HG03354 (cell line): ENCODE measurements around the gene ZNF224.
"Not testable (repeated sequence)": the region's sequence is repeated elsewhere in the genome, so short reads cannot be mapped to it uniquely, and the experiment has no call there.

Experiments
- ATAC-seq: cut with Tn5 transposase; IDR thresholded peaks from one replicate; pipeline ENCODE4 v1.9.1; 2021; ENCODE audit warnings: mild to moderate bottlenecking; ENCODE audit not compliant: unreplicated experiment, poor library complexity, severe bottlenecking

Gene ZNF224

DNA sequence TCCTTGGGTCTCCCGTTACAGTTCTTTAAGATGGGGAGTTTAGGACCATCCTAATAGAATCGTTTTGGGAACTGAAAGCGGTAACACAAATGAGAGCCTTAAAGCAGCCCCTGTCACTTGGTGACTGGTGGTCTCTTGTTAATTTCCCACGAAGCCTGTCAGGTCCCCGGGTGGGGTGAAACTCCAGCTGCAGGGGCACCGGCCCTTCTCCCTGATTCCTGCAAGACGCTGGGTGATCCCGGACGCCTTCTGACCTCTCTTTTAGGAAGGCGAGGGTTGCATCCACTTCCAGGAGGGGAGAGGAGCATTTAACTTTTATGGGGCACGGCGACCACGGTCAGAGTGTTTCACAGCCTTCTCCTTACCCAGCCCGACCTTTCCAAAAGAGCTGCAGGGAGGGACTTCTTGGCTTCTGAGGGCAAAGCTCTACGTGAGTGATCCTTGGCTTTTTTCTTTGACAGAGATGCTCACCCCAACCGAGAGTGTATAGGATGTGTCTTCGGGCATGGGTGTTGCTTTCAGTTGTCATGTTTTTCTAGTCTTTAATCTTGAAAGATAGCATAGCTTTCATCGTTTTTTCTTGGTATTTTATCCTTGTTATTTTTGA is 19.7 kb downstream of the ZNF224 start:
- ATAC-seq = peak; percentile 24

DNA sequence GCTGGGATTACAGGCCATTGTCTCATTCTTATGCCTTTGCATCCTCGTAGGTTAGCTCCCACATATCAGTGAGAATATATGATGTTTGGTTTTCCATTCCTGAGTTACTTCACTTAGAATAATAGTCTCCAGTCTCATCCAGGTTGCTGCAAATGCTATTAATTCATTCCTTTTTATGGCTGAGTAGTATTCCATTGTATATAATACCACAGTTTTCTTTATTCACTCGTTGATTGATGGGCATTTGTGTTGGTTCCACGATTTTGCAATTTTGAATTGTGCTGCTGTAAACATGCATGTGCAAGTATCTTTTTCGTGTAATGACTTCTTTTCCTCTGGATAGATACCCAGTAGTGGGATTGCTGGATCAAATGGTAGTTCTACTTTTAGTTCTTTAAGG is 27.0 kb downstream of the ZNF224 start:
- not testable (repeated sequence) for ATAC-seq

DNA sequence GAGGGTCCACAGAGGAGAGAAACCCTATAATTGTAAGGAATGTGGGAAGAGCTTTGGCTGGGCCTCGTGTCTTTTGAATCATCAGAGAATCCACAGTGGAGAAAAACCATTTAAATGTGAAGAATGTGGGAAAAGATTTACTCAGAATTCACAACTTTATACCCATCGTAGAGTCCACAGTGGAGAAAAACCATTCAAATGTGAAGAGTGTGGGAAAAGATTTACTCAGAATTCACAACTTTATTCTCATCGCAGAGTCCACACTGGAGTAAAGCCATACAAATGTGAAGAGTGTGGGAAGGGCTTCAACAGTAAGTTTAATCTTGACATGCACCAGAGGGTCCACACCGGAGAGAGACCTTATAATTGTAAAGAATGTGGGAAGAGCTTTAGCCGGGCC is 37.8 kb downstream of the ZNF224 start:
- no peak for ATAC-seq

DNA sequence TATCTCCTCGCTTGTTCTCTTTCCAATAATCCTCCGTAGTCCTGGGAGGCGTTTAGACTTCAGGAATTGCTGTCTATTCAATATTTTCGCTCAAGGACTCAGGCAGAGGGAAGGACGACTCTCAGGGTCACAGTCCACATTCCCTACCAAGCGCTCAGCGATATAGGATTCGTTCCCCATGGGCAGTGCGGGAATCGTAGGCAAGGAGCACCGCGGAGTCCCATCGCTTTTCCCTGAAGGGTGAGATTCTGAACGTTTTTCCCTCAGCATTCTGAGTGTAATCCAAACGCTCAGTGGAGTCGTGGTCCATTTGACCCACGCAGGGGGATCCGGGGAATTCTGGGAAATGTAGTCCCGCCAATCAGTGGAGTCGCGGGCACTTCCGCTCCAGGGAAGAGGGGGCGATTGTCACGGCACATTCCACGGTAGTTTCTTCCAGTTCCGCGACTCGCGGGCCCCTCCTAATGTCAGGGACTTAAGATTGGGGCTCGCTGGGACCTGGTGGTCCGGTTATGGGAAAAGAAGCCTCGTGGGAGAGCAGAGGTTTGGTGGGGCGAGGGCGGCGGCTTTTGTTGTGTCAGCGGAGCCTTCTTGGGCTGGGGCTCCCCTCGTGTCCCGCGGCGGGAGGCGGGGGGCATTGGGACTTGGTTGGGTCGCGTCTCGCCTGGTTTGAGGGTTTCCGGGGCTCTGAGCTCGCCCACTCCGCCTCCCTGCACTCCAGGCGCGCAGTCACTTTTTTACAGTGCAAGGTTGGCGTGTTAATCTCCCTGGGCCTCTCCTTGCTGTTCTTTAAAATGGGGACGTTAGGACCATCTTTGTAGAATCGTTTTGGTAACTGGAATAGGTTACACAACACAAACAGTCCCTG is 47.3 kb downstream of the ZNF224 start, which contains the start of gene ZNF234:
ZNF234 (plus strand) TSS at position 364 of the 868 bp plus-strand sequence. CDS start 3,079 bp downstream, outside the sequence.
- ATAC-seq = peak; percentile 82

DNA sequence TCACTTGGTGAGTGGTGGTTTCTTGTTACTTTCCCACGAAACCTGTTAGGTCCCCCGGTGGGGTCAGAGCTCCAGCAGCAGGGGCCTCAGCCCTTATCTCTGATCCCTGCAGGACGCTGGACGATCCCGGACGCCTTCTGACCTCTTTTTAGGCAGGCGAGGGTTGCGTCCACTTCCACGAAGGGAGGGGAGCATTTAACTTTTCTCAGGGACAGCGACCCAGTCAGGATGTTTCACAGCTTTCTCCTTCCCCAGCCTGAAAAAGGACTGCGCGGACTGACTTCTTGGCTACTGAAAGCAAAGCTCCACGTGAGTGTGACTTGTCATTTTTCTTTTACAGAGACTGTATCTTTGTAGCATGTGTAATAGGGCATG is 47.9 kb downstream of the ZNF224 start:
- peak; percentile 18 for ATAC-seq

DNA sequence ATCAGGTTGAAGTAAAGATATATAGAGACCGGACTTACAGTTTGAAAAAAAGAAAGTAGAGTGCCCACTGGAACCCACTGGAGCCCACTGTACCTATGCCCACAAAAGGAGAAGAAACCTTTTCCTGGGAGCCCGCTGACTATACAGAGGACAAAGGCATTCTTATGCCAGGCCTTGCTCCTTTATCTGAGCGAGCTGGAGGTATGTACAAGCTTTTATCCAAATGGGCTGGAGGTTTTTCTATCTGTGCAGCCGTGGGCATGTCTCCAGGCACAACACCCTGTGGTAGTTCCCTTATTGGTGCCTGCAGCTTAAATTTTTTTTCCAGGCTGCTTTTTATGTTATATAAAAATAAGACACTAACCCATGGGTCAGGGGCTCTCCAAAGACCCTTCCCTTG is 55.6 kb downstream of the ZNF224 start:
- ATAC-seq = no peak

DNA sequence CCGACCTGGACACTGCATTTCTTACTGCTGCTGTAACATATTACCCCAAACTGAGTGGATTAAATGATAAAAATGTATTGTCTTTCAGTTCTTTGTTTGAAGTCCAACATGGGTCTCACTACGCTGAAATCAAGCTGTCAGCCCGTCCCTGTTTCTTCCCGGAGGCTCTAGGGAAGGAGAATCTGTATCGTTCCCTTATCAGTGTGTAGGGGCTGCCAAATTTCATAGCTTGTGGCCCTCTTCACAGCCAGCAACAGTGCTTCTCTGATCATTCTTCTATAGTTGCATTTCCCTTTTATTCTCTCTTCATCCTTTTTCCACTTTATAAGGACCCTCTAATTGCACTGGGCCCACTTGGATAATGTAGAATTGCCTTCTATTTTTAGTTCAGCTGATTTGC is 57.3 kb downstream of the ZNF224 start:
- no peak for ATAC-seq

DNA sequence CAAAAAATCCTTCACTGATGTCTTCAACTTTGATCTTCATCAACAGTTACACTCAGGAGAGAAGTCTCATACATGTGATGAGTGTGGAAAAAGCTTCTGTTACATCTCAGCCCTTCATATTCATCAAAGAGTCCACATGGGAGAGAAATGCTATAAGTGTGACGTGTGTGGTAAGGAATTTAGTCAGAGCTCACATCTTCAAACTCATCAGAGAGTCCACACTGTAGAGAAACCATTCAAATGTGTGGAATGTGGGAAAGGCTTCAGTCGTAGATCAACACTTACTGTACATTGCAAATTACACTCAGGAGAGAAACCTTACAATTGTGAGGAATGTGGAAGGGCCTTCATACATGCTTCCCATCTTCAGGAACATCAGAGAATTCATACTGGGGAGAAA is 62.3 kb downstream of the ZNF224 start:
- no peak for ATAC-seq
